Frontal cortex (tissue), 4 donors: ENCODE data around the gene SPRED2. TPM values are rescaled to one million over a fixed set of nuclear protein-coding genes. Genes with fewer than 3 reads are reported as not detected.

Experiments used
- DNase-seq, 2 donors: peaks; one replicate each; pipeline ENCODE4 v3.0.0; 2012; ENCODE audit warnings: low spot score in 2 of 2
- FAIRE-seq: peaks from 2 replicates; lab custom pipeline; 2012; peaks lifted over from hg19 to GRCh38; lab: Jason Lieb, UNC
- total RNA-seq: library from RNA; depleted of rRNA; stranded (reverse); fragments of >200 nt; gene quantifications from one replicate; pipeline ENCODE4 v1.2.3, GENCODE V29; 2014
- donor health status: control.
- donor health status: control.
- donor health status: control.

The SPRED2 gene
- total RNA-seq, 1 donor from 2014 or later = 8.2 TPM

GRCh38 chr2:65264821-65265670, 167.4 kb downstream of the SPRED2 start:
- peak in 1 of 2 donors; percentile 33 for DNase-seq
- peak; percentile 40 for FAIRE-seq

- no peak for DNase-seq
- FAIRE-seq = no peak
Observed at GRCh38 chr2:65263986-65264385, 168.4 kb downstream of the SPRED2 start.

- DNase-seq = no peak
- no peak for FAIRE-seq
Observed at GRCh38 chr2:65263262-65263661, 169.1 kb downstream of the SPRED2 start.

GRCh38 chr2:65261676-65262075, 170.7 kb downstream of the SPRED2 start:
- no peak for DNase-seq
- FAIRE-seq = no peak

Other genes with a start within 250 kb of the SPRED2 start
- 112 TPM for gene ACTR2, start 204.8 kb downstream of the SPRED2 start, total RNA-seq